CD4-positive, alpha-beta T cell treated with Interleukin-17A for 4 hours (primary cell): ENCODE data around the gene SNX10.
A peak's percentile ranks its signal among the peaks of the same experiment; 100 is the strongest.

Source experiments
- DNase-seq: peaks from one replicate; pipeline ENCODE4 v3.0.0-alpha.2; 2020; ENCODE audit warnings: mixed read lengths

Gene SNX10

GRCh38 chr7:26298472-26299058 lies 6.9 kb downstream of the SNX10 start:
- no peak for DNase-seq

GRCh38 chr7:26305090-26305868 lies 13.6 kb downstream of the SNX10 start:
- DNase-seq, result peak; percentile 44

- no peak for DNase-seq
These were observed 14.4 kb downstream of the SNX10 start for GRCh38 chr7:26305869-26306665.

GRCh38 chr7:26306790-26307189 lies 15.1 kb downstream of the SNX10 start:
- DNase-seq, result no peak

- DNase-seq, result no peak
These were observed 15.6 kb downstream of the SNX10 start for GRCh38 chr7:26307226-26307625.

GRCh38 chr7:26307791-26308190 lies 16.1 kb downstream of the SNX10 start:
- DNase-seq, result no peak

- no peak for DNase-seq
These were observed 16.9 kb downstream of the SNX10 start for GRCh38 chr7:26308551-26308950.

GRCh38 chr7:26309089-26309488 lies 17.4 kb downstream of the SNX10 start:
- DNase-seq, result no peak

GRCh38 chr7:26311798-26312197 lies 20.1 kb downstream of the SNX10 start:
- no peak for DNase-seq

GRCh38 chr7:26317211-26317610 lies 25.5 kb downstream of the SNX10 start:
- no peak for DNase-seq

- DNase-seq, result no peak
These were observed 27.3 kb downstream of the SNX10 start for GRCh38 chr7:26318921-26319320.

- DNase-seq, result no peak
These were observed 28.0 kb downstream of the SNX10 start for GRCh38 chr7:26319636-26320035.

GRCh38 chr7:26320878-26321277 lies 29.2 kb downstream of the SNX10 start:
- no peak for DNase-seq

- DNase-seq, result no peak
These were observed 29.8 kb downstream of the SNX10 start for GRCh38 chr7:26321435-26321834.

GRCh38 chr7:26326211-26326610 lies 34.5 kb downstream of the SNX10 start:
- DNase-seq, result no peak

GRCh38 chr7:26328498-26329390 lies 37.1 kb downstream of the SNX10 start:
- no peak for DNase-seq

GRCh38 chr7:26329520-26330255 lies 38.0 kb downstream of the SNX10 start:
- no peak for DNase-seq

- DNase-seq, result no peak
These were observed 39.5 kb downstream of the SNX10 start for GRCh38 chr7:26331113-26331512.

GRCh38 chr7:26331789-26332188 lies 40.1 kb downstream of the SNX10 start:
- DNase-seq, result no peak

GRCh38 chr7:26332698-26333097 lies 41.0 kb downstream of the SNX10 start:
- no peak for DNase-seq

GRCh38 chr7:26334166-26334859 lies 42.7 kb downstream of the SNX10 start:
- DNase-seq, result no peak
